ENCODE data around the gene PRR5.
A peak's percentile ranks its signal among the peaks of the same experiment; 100 is the strongest.

PRR5 gene

GRCh38 chr22:44714703-44715350 lies 12.8 kb downstream of the PRR5 start:
- DNase-seq (ENCODE audit: low spot score) = no peak

- no peak for DNase-seq (ENCODE audit: low spot score)
Measured at GRCh38 chr22:44718418-44718817, 16.4 kb downstream of the PRR5 start.

- DNase-seq (ENCODE audit: low spot score) = peak; percentile 25
Measured at GRCh38 chr22:44719586-44720368, 17.8 kb downstream of the PRR5 start.

- DNase-seq (ENCODE audit: low spot score) = no peak
Measured at GRCh38 chr22:44721213-44721612, 19.2 kb downstream of the PRR5 start.

- no peak for DNase-seq (ENCODE audit: low spot score)
Measured at GRCh38 chr22:44722611-44723010, 20.6 kb downstream of the PRR5 start.

GRCh38 chr22:44723801-44724200 lies 21.8 kb downstream of the PRR5 start:
- DNase-seq (ENCODE audit: low spot score) = no peak

- DNase-seq (ENCODE audit: low spot score) = no peak
Measured at GRCh38 chr22:44724416-44724815, 22.4 kb downstream of the PRR5 start.

GRCh38 chr22:44724859-44725258 lies 22.9 kb downstream of the PRR5 start:
- no peak for DNase-seq (ENCODE audit: low spot score)

GRCh38 chr22:44726439-44726838 lies 24.4 kb downstream of the PRR5 start:
- DNase-seq (ENCODE audit: low spot score) = no peak

GRCh38 chr22:44727148-44727547 lies 25.1 kb downstream of the PRR5 start:
- DNase-seq (ENCODE audit: low spot score) = no peak

- no peak for DNase-seq (ENCODE audit: low spot score)
Measured at GRCh38 chr22:44727709-44728108, 25.7 kb downstream of the PRR5 start.

- no peak for DNase-seq (ENCODE audit: low spot score)
Measured at GRCh38 chr22:44728761-44729324, 26.8 kb downstream of the PRR5 start.

GRCh38 chr22:44729391-44730021 lies 27.5 kb downstream of the PRR5 start:
- DNase-seq (ENCODE audit: low spot score) = no peak

GRCh38 chr22:44730022-44730393 lies 28.0 kb downstream of the PRR5 start:
- DNase-seq (ENCODE audit: low spot score) = no peak

- DNase-seq (ENCODE audit: low spot score) = no peak
Measured at GRCh38 chr22:44730490-44731356, 28.7 kb downstream of the PRR5 start.

- no peak for DNase-seq (ENCODE audit: low spot score)
Measured at GRCh38 chr22:44731357-44731970, 29.5 kb downstream of the PRR5 start.

- DNase-seq (ENCODE audit: low spot score) = no peak
Measured at GRCh38 chr22:44732017-44732561, 30.1 kb downstream of the PRR5 start.

- DNase-seq (ENCODE audit: low spot score) = no peak
Measured at GRCh38 chr22:44732661-44733060, 30.7 kb downstream of the PRR5 start.

- no peak for DNase-seq (ENCODE audit: low spot score)
Measured at GRCh38 chr22:44733426-44734106, 31.6 kb downstream of the PRR5 start.

- no peak for DNase-seq (ENCODE audit: low spot score)
Measured at GRCh38 chr22:44734278-44734677, 32.3 kb downstream of the PRR5 start.
